AG09309 (cell line): ENCODE measurements around the gene TGIF1.

Experiments used
- DNase-seq: peaks from one replicate; pipeline ENCODE4 v3.0.0-alpha.2; 2010; ENCODE audit warnings: low read depth
- H3K4me3 ChIP-seq: 2 replicates; pipeline ENCODE4 v1.5.1; 2011; ENCODE audit warnings: mild to moderate bottlenecking, low read depth, low read length, moderate library complexity; ENCODE audit not compliant: control insufficient read depth
- TF ChIP-seq, protein P1 (sequence below): IDR thresholded peaks from 2 replicates; pipeline ENCODE4 v1.5.1; 2011; ENCODE audit warnings: mild to moderate bottlenecking, low read depth, low read length, inconsistent platforms; ENCODE audit not compliant: insufficient read depth, control insufficient read depth; ENCODE audit errors: missing control alignments

Gene TGIF1

DNA sequence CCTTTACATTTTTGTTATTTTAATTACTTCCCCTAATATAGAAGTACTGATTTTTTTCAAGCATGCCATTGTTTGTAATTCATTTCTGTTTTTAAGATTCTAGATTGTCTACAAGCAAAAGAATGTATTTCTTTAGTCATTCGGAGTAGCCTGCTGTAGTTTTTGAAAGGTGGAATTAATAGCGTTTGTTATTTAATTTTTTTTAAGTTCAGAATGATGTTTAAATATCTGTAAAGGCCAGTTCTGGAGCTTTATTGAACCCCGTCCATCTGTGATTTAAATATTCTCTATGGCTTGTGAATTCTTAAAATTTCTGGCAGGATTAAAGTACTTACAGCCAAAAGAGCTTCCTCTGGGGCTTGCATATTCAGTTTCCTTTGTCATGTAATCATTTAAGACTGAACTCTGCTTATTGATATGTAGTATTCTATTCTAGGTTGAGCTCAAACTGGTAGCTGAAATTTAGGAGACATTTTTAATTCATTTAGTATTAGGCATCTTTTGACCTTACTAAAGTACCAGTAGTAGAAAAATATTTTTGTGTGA lies 5.2 kb downstream of the TGIF1 start:
- H3K4me3 ChIP-seq: no peak overlapping the region
- TF ChIP-seq, protein P1, sequence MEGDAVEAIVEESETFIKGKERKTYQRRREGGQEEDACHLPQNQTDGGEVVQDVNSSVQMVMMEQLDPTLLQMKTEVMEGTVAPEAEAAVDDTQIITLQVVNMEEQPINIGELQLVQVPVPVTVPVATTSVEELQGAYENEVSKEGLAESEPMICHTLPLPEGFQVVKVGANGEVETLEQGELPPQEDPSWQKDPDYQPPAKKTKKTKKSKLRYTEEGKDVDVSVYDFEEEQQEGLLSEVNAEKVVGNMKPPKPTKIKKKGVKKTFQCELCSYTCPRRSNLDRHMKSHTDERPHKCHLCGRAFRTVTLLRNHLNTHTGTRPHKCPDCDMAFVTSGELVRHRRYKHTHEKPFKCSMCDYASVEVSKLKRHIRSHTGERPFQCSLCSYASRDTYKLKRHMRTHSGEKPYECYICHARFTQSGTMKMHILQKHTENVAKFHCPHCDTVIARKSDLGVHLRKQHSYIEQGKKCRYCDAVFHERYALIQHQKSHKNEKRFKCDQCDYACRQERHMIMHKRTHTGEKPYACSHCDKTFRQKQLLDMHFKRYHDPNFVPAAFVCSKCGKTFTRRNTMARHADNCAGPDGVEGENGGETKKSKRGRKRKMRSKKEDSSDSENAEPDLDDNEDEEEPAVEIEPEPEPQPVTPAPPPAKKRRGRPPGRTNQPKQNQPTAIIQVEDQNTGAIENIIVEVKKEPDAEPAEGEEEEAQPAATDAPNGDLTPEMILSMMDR: no peak
- no peak for DNase-seq

DNA sequence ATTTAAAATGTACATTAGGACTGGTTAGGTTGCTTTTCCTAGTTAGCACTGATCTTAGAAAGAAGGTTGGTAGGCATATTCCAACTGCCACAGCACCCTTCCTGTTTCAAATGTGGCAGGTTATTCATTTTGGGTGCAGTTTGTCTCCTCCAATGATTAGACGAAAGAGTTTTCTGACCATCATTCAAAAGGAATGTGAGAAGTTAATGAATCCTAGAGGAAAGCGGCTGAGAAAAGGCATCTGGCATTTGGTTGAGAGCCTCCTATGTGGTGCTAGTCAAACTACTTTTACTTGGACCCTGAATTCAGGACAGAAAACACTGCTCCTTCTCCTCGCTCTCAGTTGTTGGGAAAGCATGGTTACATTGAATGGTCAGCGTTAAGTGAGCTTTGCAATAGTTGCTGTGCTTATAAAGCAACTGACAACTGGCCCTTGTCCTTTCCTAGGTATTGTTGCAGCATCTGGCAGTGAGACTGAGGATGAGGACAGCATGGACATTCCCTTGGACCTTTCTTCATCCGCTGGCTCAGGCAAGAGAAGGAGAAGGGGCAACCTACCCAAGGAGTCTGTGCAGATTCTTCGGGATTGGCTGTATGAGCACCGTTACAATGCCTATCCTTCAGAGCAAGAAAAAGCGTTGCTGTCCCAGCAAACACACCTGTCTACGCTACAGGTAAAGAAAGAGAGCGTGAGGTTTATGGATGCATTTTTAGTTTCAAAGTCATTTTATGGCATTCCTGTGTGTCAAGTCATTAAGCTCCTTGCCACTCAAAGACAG lies 6.1 kb downstream of the TGIF1 start:
- H3K4me3 ChIP-seq: no peak overlapping the region
- DNase-seq: no peak

DNA sequence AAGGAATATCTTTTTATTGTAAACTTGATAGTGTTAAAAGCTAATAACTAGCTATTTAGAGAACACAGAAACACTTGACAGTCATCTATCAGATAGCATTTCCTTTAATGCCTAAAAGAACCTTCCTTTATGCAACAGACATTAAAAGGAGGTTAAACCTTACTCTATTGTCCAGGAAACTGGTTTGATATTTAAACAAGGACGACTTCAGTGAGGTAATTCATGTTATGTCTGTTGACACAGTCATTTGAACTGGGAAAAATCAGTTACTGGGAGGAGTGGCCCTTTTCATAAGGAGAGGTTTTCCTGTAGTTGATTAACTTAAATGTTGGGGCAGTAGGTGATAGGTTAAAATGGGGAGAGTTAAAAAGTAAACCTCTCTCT lies 6.7 kb downstream of the TGIF1 start:
- no peak overlapping the region for H3K4me3 ChIP-seq
- TF ChIP-seq, protein P1: no peak
- DNase-seq: no peak

More for the DNA sequence above, 6.1 kb downstream of the TGIF1 start:
- TF ChIP-seq, protein P1: no peak

DNA sequence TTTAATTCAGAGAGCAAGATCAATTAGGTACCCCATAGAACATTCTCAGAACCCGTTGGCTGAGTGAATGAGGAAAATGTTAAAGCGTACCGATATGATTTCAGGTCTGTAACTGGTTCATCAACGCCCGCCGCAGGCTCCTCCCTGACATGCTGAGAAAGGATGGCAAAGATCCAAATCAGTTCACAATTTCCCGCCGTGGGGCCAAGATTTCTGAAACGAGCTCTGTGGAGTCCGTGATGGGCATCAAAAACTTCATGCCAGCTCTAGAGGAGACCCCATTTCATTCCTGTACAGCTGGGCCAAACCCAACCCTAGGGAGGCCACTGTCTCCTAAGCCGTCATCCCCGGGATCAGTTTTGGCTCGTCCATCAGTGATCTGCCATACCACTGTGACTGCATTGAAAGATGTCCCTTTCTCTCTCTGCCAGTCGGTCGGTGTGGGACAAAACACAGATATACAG lies 7.3 kb downstream of the TGIF1 start:
- no peak overlapping the region for H3K4me3 ChIP-seq
- no peak for DNase-seq
- TF ChIP-seq, protein P1: no peak

DNA sequence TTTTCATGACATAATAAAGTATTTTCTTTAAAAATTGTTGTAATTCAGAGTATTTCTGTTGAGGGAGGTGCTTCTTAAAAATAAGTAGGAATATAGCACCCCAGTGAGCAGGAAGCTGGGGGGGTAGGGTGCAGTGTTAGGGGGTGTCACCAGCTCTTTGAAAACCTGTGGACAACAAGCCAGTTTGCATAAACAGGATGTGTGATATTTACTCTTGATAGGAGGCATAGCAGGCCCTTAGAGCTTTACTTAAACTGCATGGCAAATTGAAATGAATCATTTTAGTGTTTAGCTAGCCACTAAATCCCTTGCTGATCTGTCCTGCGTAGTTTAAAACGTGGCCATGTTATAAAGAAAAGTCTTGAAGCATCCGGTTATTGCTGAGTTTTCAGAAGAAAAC lies 8.4 kb downstream of the TGIF1 start:
- H3K4me3 ChIP-seq: no peak overlapping the region
- TF ChIP-seq, protein P1: no peak
- DNase-seq: no peak

DNA sequence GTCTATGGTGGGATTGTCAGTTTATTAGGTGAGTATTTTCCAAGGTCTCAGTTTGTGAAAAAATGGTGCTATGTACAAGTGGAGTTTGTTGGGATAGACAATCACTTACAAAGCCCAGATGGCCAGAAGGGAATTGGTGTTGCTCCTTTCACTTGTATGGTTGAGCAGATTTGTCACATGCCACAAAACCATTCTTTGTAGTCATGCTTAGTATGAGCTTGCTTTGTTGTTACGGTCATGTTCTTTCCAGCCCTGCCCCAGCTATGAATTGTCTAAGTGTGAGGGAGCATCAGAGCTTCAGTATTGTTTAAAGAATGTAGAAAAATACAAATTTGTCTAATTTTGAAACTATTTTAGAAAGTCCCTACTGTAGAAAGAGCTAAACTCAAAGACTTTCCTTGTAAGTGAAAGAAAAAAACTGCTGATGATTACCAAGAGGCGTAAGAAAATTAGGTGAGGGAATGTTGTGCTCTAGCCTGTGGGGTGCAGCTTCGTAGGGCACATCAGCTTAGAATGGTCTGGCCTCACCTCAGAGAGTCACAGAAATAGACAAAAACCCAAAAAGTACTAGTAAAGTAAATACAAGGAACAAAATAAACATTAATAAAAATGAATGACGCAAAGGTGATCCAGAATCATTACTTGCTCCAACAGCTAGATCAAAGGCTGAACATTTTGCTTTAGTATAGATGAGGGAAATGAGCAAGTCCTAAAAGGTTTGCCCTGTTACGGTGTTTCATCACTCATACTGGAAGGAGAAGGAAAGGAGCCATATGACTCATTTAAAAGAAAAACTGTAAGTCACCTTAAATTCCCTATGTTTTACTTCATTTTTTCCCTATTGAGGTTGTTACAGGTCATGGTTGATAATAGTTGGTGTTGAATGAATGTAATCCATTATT lies 9.2 kb downstream of the TGIF1 start:
- TF ChIP-seq, protein P1: no peak
- DNase-seq: no peak
- H3K4me3 ChIP-seq: no peak overlapping the region
